KMS-11 (cell line): Measurements from ENCODE around the gene BECN2.

ENCODE experiments used
- H2AFZ ChIP-seq: fragments of 200-600 bp; sonication (generic); 2 replicates; pipeline ENCODE4 v1.6.1; 2016; ENCODE audit warnings: antibody characterized with exemption, mixed run types, low read depth
- H3K27ac ChIP-seq: fragments of 200-600 bp; sonication (generic); 2 replicates; pipeline ENCODE4 v1.6.1; 2016; ENCODE audit warnings: mild to moderate bottlenecking, mixed run types
- H3K27me3 ChIP-seq: fragments of 200-600 bp; sonication (generic); 2 replicates; pipeline ENCODE4 v1.6.1; 2017; ENCODE audit warnings: mild to moderate bottlenecking, low read depth, mixed run types, moderate library complexity; ENCODE audit not compliant: insufficient read depth
- H3K36me3 ChIP-seq: fragments of 200-600 bp; sonication (generic); 2 replicates; pipeline ENCODE4 v1.6.1; 2017; ENCODE audit warnings: mild to moderate bottlenecking, mixed run types; ENCODE audit not compliant: insufficient read depth
- H3K4me1 ChIP-seq: fragments of 200-600 bp; sonication (generic); 2 replicates; pipeline ENCODE4 v1.6.1; 2016; ENCODE audit warnings: mild to moderate bottlenecking, low read depth, mixed run types; ENCODE audit not compliant: poor library complexity, severe bottlenecking
- H3K4me2 ChIP-seq: fragments of 200-600 bp; sonication (generic); 2 replicates; pipeline ENCODE4 v1.7.0; 2016; ENCODE audit warnings: mild to moderate bottlenecking, mixed run types
- H3K4me3 ChIP-seq: fragments of 200-600 bp; sonication (generic); IDR thresholded peaks from 2 replicates; pipeline ENCODE4 v1.6.1; 2017; ENCODE audit warnings: low read depth, low read length, mixed read lengths; ENCODE audit not compliant: insufficient read depth
- H3K79me2 ChIP-seq: fragments of 200-600 bp; sonication (generic); 2 replicates; pipeline ENCODE4 v1.6.1; 2016; ENCODE audit warnings: low read depth, mixed run types; ENCODE audit not compliant: insufficient read depth
- H3K9ac ChIP-seq: fragments of 200-600 bp; sonication (generic); 2 replicates; pipeline ENCODE4 v1.6.1; 2016; ENCODE audit warnings: mild to moderate bottlenecking, mixed run types
- H4K20me1 ChIP-seq: fragments of 200-600 bp; sonication (generic); 2 replicates; pipeline ENCODE4 v1.6.1; 2016; ENCODE audit warnings: mild to moderate bottlenecking, mixed run types; ENCODE audit not compliant: insufficient read depth
- TF ChIP-seq, protein P1 (sequence below): fragments of 200-600 bp; sonication (generic); conservative IDR thresholded peaks from 2 replicates; pipeline ENCODE4 v1.6.1; 2017; ENCODE audit warnings: low read depth, mild to moderate bottlenecking, antibody characterized with exemption, low read length, moderate library complexity, mixed read lengths

Gene BECN2

DNA sequence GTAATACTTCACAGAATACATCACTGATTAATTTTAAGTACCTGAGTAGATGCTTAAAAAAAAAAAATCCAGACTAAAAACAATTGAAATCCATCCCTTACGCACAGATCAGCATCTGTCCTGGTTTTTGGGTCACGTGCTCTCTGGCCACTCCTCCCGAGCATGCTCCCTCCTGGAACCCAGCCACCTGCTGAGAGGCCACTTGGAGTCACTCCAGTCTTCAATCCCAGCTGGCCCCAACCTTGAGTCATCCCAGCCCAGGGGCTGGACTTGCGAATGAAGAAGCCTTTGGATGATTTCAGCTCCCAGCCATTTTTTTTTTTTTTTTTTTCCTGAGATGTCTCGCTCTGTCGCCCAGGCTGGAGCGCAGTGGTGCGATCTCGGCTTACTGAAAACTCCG lies 32.5 kb downstream of the BECN2 start:
- H3K79me2 ChIP-seq, result no peaks in the 10 kb centered on the region
- no peaks in the 10 kb centered on the region for H3K36me3 ChIP-seq
- no peak overlapping the region for H3K27ac ChIP-seq
- H3K4me3 ChIP-seq, result no peak overlapping the region
- TF ChIP-seq, protein P1, sequence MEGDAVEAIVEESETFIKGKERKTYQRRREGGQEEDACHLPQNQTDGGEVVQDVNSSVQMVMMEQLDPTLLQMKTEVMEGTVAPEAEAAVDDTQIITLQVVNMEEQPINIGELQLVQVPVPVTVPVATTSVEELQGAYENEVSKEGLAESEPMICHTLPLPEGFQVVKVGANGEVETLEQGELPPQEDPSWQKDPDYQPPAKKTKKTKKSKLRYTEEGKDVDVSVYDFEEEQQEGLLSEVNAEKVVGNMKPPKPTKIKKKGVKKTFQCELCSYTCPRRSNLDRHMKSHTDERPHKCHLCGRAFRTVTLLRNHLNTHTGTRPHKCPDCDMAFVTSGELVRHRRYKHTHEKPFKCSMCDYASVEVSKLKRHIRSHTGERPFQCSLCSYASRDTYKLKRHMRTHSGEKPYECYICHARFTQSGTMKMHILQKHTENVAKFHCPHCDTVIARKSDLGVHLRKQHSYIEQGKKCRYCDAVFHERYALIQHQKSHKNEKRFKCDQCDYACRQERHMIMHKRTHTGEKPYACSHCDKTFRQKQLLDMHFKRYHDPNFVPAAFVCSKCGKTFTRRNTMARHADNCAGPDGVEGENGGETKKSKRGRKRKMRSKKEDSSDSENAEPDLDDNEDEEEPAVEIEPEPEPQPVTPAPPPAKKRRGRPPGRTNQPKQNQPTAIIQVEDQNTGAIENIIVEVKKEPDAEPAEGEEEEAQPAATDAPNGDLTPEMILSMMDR, result no peak
- H3K4me1 ChIP-seq, result no peaks in the 10 kb centered on the region
- H3K4me2 ChIP-seq, result no peak overlapping the region
- no peaks in the 10 kb centered on the region for H4K20me1 ChIP-seq
- no peak overlapping the region for H2AFZ ChIP-seq
- H3K9ac ChIP-seq, result no peak overlapping the region
- H3K27me3 ChIP-seq, result no peaks in the 10 kb centered on the region

DNA sequence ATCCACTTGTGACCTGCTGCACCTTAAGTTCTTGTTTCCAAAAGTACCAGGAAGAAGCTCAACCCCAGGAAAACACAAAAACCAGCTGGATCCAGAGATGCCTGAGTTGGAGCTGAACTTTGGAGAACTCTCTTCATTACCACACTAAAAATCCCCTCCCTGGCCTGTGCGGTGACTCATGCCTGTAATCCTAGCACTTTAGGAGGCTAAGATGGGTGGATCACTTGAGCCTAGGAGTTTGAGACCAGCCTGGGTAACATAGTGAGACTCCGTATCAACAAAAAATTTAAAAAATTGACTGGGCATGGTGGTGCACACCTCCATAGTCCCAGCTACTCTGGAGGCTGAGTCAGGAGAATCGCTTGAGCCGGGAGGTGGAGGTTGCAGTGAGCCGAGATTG lies 35.2 kb downstream of the BECN2 start:
- H3K9ac ChIP-seq, result no peak overlapping the region
- no peaks in the 10 kb centered on the region for H3K79me2 ChIP-seq
- no peak overlapping the region for H3K4me3 ChIP-seq
- H3K36me3 ChIP-seq, result no peaks in the 10 kb centered on the region
- H4K20me1 ChIP-seq, result no peaks in the 10 kb centered on the region
- no peak overlapping the region for H2AFZ ChIP-seq
- H3K4me2 ChIP-seq, result no peak overlapping the region
- TF ChIP-seq, protein P1, result no peak
- H3K27ac ChIP-seq, result no peak overlapping the region
- no peaks in the 10 kb centered on the region for H3K4me1 ChIP-seq
- no peaks in the 10 kb centered on the region for H3K27me3 ChIP-seq

DNA sequence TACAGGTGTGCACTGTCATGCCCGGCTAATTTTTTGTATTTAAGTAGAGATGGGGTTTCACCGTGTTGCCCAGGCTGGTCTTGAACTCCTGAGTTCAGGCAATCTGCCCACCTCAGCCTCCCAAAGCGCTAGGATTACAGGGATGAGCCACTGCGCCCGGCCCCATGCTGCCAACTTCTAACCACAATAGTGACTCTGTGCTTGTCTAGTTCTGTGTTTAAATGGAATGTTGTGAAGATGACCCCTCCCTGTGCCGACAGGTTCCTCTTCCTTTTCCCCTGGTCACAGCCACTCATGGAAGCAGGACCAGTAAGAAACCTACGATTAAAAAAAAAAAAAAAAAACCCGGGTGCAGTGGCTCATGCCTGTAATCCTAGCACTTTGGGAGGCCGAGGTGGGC lies 36.6 kb downstream of the BECN2 start:
- no peaks in the 10 kb centered on the region for H3K27me3 ChIP-seq
- H3K9ac ChIP-seq, result no peak overlapping the region
- no peak overlapping the region for H3K4me2 ChIP-seq
- H3K79me2 ChIP-seq, result no peaks in the 10 kb centered on the region
- no peaks in the 10 kb centered on the region for H4K20me1 ChIP-seq
- H3K4me3 ChIP-seq, result no peak overlapping the region
- no peaks in the 10 kb centered on the region for H3K36me3 ChIP-seq
- H3K4me1 ChIP-seq, result no peaks in the 10 kb centered on the region
- H2AFZ ChIP-seq, result no peak overlapping the region
- TF ChIP-seq, protein P1, result no peak
- H3K27ac ChIP-seq, result no peak overlapping the region

DNA sequence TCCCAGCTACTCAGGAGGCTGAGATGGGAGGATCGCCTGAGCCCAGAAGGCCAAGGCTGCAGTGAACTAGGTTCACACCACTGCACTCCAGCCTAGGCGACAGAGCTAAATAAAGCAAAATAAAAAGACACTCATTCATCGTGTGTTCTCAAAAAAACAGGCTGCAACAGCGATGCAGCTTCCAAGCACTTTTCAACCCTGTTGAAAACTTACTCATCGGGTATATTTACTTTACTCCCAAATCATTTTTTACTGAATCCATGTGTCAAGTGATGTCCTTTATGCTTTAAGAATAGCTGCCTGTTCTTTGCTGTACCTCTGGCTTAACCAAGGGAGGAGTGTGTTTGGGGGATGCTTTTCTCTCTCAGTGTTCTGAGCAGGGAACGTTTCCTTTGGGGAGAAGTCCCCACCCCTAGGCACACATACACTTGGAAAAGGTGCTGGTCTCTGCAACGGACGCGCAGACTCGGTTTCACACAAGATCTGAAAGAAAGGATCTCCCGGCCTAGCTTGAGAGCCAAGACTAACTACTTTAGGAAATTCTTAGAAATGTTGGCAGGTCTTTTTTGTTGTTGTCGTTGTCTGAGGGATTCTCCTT lies 39.9 kb downstream of the BECN2 start:
- Histone ChIP-seq H3K36me3 (no peaks in the 10 kb centered on the region), H4K20me1 (no peaks in the 10 kb centered on the region), H3K4me2 (no peak overlapping the region), H3K79me2 (no peaks in the 10 kb centered on the region), H3K4me3 (no peak overlapping the region), H3K4me1 (no peaks in the 10 kb centered on the region), H3K27me3 (no peaks in the 10 kb centered on the region), H2AFZ (no peak overlapping the region), H3K27ac (no peak overlapping the region), H3K9ac (no peak overlapping the region)
- TF ChIP-seq, protein P1, result no peak
